GM12878 (cell line): Measurements from ENCODE around the gene CHD9. TPM values are rescaled to one million over a fixed set of nuclear protein-coding genes. Genes with fewer than 3 reads are reported as not detected.
A peak's percentile ranks its signal among the peaks of the same experiment; 100 is the strongest.

ENCODE experiments used
- ATAC-seq: fragments of 200-7000 bp; cut with Tn5 transposase; 3 replicates; pipeline ENCODE4 v1.9.1; 2020; ENCODE audit warnings: mild to moderate bottlenecking, moderate library complexity
- BruUV-seq: library from RNA; stranded (reverse); fragments of 400-500 nt; replicated peaks from 2 replicates; lab custom pipeline; 2021; lab: Mats Ljungman, UMichigan
- CTCF ChIA-PET: fragments of 300-600 bp; sonication (Branson Sonifier 250); formaldehyde crosslinking; extraction: SDS; loops from one replicate; lab custom pipeline; 2021; ENCODE audit warnings: inconsistent platforms; lab: Yijun Ruan, JAX
- POLR2A ChIA-PET: fragments of 350-600 bp; formaldehyde crosslinking; extraction: SDS; loops from one replicate; lab custom pipeline; 2021; ENCODE audit warnings: inconsistent platforms; lab: Charles Lee
- RAD21 ChIA-PET: fragments of 300-600 bp; sonication (Branson Sonifier 250); formaldehyde crosslinking; loops from one replicate; lab custom pipeline; 2023; ENCODE audit warnings: antibody characterized with exemption; ENCODE audit not compliant: unreplicated experiment; lab: Charles Lee
- SMC1A ChIA-PET: fragments of 300-600 bp; sonication (Branson Sonifier 250); formaldehyde crosslinking; loops from one replicate; lab custom pipeline; 2023; ENCODE audit not compliant: unreplicated experiment, uncharacterized antibody; lab: Charles Lee
- DNase-seq: peaks from one replicate; pipeline ENCODE4 v3.0.0-alpha.2; 2011; ENCODE audit warnings: low read depth, low spot score
- FAIRE-seq: peaks from 3 replicates; lab custom pipeline; 2011; peaks lifted over from hg19 to GRCh38; lab: Jason Lieb, UNC
- H2AFZ ChIP-seq: 2 replicates; pipeline ENCODE4 v1.6.0; 2011; ENCODE audit warnings: low read depth, low read length, control low read depth; ENCODE audit not compliant: control insufficient read depth
- H3K27ac ChIP-seq: 2 replicates; pipeline ENCODE4 v1.5.1; 2011; ENCODE audit warnings: control low read depth; ENCODE audit not compliant: control insufficient read depth, insufficient read depth
- H3K27me3 ChIP-seq, 2 experiments: replicated peaks in 1 of 2; 2 replicates each; pipeline versions ENCODE4 v1.6.0 to v1.6.1; 2011; ENCODE audit warnings: low read length in 1 of 2; ENCODE audit not compliant: control insufficient read depth in 2 of 2, insufficient read depth in 2 of 2
- H3K36me3 ChIP-seq, 2 experiments: 2 replicates each; pipeline ENCODE4 v1.5.1; 2011; ENCODE audit warnings: low read length in 1 of 2; ENCODE audit not compliant: control insufficient read depth in 2 of 2, insufficient read depth in 2 of 2
- H3K4me1 ChIP-seq: 2 replicates; pipeline ENCODE4 v1.6.1; 2011; ENCODE audit warnings: mild to moderate bottlenecking, low read length, moderate library complexity, mixed read lengths; ENCODE audit not compliant: control insufficient read depth, insufficient read depth
- H3K4me2 ChIP-seq: 2 replicates; pipeline ENCODE4 v1.6.0; 2011; ENCODE audit warnings: control low read depth; ENCODE audit not compliant: control insufficient read depth, insufficient read depth
- H3K4me3 ChIP-seq: fragments of 200-600 bp; sonication (generic); 2 replicates; pipeline ENCODE4 v1.5.1; 2016
- H3K79me2 ChIP-seq: 2 replicates; pipeline ENCODE4 v1.6.0; 2011; ENCODE audit warnings: low read length; ENCODE audit not compliant: control insufficient read depth, insufficient read depth
- H3K9ac ChIP-seq: 2 replicates; pipeline ENCODE4 v1.8.0; 2011; ENCODE audit warnings: low read length, control low read depth, mixed read lengths; ENCODE audit not compliant: control insufficient read depth, insufficient read depth
- H3K9me3 ChIP-seq: replicated peaks from 3 replicates; pipeline ENCODE4 v1.5.1; 2011; ENCODE audit warnings: mild to moderate bottlenecking, low read length; ENCODE audit not compliant: control insufficient read depth, insufficient read depth
- H4K20me1 ChIP-seq: 2 replicates; pipeline ENCODE4 v1.6.0; 2011; ENCODE audit not compliant: control insufficient read depth, insufficient read depth
- MLLT1 ChIP-seq: fragments of 450-650 bp; IDR thresholded peaks from 2 replicates; pipeline ENCODE4 v1.6.1; 2016; ENCODE audit warnings: mild to moderate bottlenecking
- TAF1 ChIP-seq: IDR thresholded peaks from 2 replicates; pipeline ENCODE4 v1.6.1; 2011; ENCODE audit warnings: mild to moderate bottlenecking, low read depth, low read length, borderline replicate concordance
- TCF3 ChIP-seq: IDR thresholded peaks from 2 replicates; pipeline ENCODE4 v1.6.1; 2012; ENCODE audit warnings: low read depth, mild to moderate bottlenecking, low read length, borderline replicate concordance; ENCODE audit not compliant: insufficient read depth
- WGBS: methylation state at CpG from one replicate; pipeline ENCODE4 v1.1.6; 2016; ENCODE audit warnings: low lambda C conversion rate; ENCODE audit not compliant: insufficient replicate concordance, insufficient coverage; ENCODE audit errors: missing lambda C conversion rate; 5-methylcytosine and 5-hydroxymethylcytosine counted together
- in situ Hi-C: fragments of 300-500 bp; cut with MboI; formaldehyde crosslinking; loops from 9 replicates; pipeline ENCODE4 v1.14.3; 2018; ENCODE audit warnings: mixed read lengths
- intact Hi-C: fragments of 100-400 bp; cut with micrococcal nuclease; formaldehyde crosslinking; loops from one replicate; pipeline ENCODE4 v1.14.2; 2022; ENCODE audit not compliant: unreplicated experiment
- polyA plus RNA-seq, 11 experiments: library from polyadenylated mRNA; depleted of rRNA in 4 of 11; unstranded in 6 of 11; stranded (reverse) in 5 of 11; fragments of >200 nt; fragmentation: Nextera tagmentation in 4 of 11; fragmentation: Illumina TruSeq in 1 of 11; extraction: Ambion mirVana in 4 of 11; extraction: Trizol in 1 of 11; gene quantifications; 1 replicate in 1 of 11; 2 replicates in 10 of 11; pipeline versions ENCODE4 v1.2.1 to v1.2.3, GENCODE V29; 2011 to 2016; ENCODE audit warnings: inconsistent platforms in 2 of 11, missing spikeins in 2 of 11, low read depth in 1 of 11
- total RNA-seq, 4 experiments: library from RNA; depleted of rRNA in 3 of 4; stranded (reverse); fragments of >200 nt in 3 of 4; fragmentation: Illumina TruSeq in 1 of 4; extraction: Trizol in 1 of 4; gene quantifications; 2 replicates each; pipeline versions ENCODE4 v1.2.1 to v1.2.3, GENCODE V29; 2013 to 2021

CHD9 gene
- total and polyA plus RNA-seq, 10 of the 15 experiments (the other 5 are each of a cell fraction or from before 2014, with no cell fraction given) = 29.2 to 95.7 (median 54.3) TPM

- ChIA-PET POLR2A (interaction anchor here (0.6 to 12.5 kb wide), 10 partner anchors 12 to 159 kb away, joined by 3 to 142 read pairs (median 4); no protein-coding TSS in a partner anchor), RAD21 (interaction anchor here (0.6 to 9.9 kb wide), 14 partner anchors 8 to 461 kb away, joined by 3 to 107 read pairs (median 10); no protein-coding TSS in a partner anchor), CTCF (interaction anchor here (0.6 to 4.9 kb wide), 15 partner anchors 31 to 158 kb away, joined by 3 to 70 read pairs (median 4); no protein-coding TSS in a partner anchor), SMC1A (interaction anchor here (0.8 to 19.1 kb wide), 16 partner anchors 9 to 445 kb away, joined by 3 to 270 read pairs (median 10); no protein-coding TSS in a partner anchor)
- FAIRE-seq (no peak), ATAC-seq (peak; percentile 0; the same call in 1 of the 3 replicates), DNase-seq (no peak)
- TF ChIP-seq TAF1 (no peak), TCF3 (no peak), MLLT1 (peak; percentile 66)
- peak overlapping the region; percentile 69 for H3K27ac ChIP-seq
- WGBS = 98% methylated on average over 5 of the region's 5 CpGs
- peak overlapping the region; percentile 93 for H3K4me2 ChIP-seq
- H3K4me3 ChIP-seq = peak overlapping the region; percentile 35; the same call in 1 of the 2 replicates
- no peak overlapping the region; the same call in 1 of the 2 replicates for H2AFZ ChIP-seq
- no peaks in the 10 kb centered on the region for H3K9me3 ChIP-seq
- H4K20me1 ChIP-seq = no peaks in the 10 kb centered on the region
- no peak overlapping the region for H3K9ac ChIP-seq
- intact Hi-C loops (loop anchor here (5.0 to 10.0 kb wide), 2 partner anchors 54 to 226 kb away; no protein-coding TSS in a partner anchor), in situ Hi-C loops (loop anchor here (5.0 kb wide), 1 partner anchor 459 kb away; no protein-coding TSS in a partner anchor)
- H3K27me3 ChIP-seq = no peaks in the 10 kb centered on the region
- peaks cover 0 to 6% of the 10 kb centered on the region in 2 experiments; a peak in 1 of 4 replicates for H3K36me3 ChIP-seq
- BruUV-seq = no TSS peak
- peaks cover 70% of the 10 kb centered on the region for H3K79me2 ChIP-seq
- H3K4me1 ChIP-seq = peaks cover 39% of the 10 kb centered on the region
Measured at GRCh38 chr16:53058441-53058840, 3.6 kb downstream of the CHD9 start.
